ENCODE measurements around the gene CD83.

DNA sequence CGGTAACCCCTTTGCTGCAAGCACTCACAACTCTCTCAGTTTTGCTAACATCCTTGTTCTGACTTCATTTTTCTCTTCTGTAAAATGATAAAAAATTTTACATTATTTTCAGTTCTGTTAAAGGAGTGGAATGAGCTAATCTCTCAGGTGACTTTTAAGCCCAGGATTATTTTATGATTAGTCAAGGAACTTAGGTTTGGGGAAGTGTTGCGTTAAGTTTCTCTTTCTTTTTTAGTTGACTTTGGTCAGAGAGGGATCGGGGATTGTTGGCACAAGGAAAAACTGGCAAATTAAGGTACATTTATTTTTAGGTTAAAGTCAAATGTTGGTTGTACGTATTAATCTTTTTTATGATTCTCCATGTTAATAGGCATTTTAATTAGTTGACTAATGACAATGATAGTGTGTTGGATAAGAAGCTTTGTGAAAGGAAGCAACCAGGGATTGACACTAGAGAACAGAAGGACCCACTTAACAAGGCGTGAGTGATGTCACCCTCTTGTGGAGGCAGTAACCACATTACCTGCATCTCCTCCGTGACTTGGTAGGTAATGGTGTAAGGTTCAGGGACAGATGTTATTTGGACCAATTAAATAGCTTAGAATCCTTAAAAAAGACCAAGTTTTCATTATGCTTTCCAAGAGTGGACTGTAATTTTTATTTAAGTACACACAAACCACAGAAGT lies 31.6 kb downstream of the CD83 start:
- TF ChIP-seq, protein P1, sequence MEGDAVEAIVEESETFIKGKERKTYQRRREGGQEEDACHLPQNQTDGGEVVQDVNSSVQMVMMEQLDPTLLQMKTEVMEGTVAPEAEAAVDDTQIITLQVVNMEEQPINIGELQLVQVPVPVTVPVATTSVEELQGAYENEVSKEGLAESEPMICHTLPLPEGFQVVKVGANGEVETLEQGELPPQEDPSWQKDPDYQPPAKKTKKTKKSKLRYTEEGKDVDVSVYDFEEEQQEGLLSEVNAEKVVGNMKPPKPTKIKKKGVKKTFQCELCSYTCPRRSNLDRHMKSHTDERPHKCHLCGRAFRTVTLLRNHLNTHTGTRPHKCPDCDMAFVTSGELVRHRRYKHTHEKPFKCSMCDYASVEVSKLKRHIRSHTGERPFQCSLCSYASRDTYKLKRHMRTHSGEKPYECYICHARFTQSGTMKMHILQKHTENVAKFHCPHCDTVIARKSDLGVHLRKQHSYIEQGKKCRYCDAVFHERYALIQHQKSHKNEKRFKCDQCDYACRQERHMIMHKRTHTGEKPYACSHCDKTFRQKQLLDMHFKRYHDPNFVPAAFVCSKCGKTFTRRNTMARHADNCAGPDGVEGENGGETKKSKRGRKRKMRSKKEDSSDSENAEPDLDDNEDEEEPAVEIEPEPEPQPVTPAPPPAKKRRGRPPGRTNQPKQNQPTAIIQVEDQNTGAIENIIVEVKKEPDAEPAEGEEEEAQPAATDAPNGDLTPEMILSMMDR (optimal IDR thresholded peaks at IDR 0.05 in 1 of 3, IDR thresholded peaks at IDR 0.05 in 1 of 3, conservative IDR thresholded peaks at IDR 0.05 in 1 of 3; ENCODE audit: extremely low read depth in 1 of 3, insufficient read depth in 2 of 3, low read length in 3 of 3): no peak
- no peak for TF ChIP-seq EZH2 (IDR thresholded peaks at IDR 0.05; ENCODE audit: low read length)

All from keratinocyte (primary cell).